GM12873 (cell line): ENCODE data around the gene HTRA3.

ENCODE experiments used
- TF ChIP-seq, protein P1 (sequence below): IDR thresholded peaks from 2 replicates; pipeline ENCODE4 v1.5.1; 2012; ENCODE audit warnings: low read depth, mild to moderate bottlenecking, moderate library complexity, low read length, control low read depth; ENCODE audit not compliant: insufficient read depth; ENCODE audit errors: missing control alignments

HTRA3 gene

DNA sequence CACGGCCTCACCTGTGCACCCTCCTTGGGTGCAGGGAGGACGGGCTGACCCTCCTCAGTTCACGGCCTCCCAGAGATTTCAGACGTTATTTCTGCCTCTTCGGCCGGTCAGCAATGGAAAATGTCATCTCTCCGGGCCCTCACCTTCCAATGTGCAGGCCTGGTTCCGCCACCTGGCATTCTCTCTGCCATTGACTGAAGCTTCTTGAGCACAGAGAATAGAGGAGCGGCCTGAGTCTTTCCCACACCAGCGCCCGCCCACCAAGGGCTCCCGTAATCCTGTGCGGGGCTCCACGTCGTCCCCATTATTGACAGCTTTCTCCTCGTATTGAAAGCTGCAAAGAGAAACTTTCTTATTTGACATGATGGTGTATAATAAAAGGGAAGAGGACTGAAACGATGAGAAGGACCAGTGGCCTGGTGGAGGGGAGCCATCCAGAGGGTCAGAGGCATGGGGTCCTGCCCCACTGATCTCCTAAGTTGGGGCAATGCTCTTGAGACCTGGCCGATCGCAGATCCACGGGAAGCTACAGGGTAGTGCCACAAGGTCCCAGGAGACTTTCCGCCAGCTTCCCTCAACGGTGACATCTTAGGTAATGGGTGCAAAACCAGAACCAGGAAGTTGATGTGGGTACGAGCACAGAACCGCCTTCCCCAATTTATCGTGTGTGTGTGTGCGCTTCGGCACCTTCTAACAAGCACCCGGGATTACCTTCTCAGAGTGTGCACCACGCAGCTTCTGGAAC, 20.6 kb downstream of the HTRA3 start:
- TF ChIP-seq, protein P1, sequence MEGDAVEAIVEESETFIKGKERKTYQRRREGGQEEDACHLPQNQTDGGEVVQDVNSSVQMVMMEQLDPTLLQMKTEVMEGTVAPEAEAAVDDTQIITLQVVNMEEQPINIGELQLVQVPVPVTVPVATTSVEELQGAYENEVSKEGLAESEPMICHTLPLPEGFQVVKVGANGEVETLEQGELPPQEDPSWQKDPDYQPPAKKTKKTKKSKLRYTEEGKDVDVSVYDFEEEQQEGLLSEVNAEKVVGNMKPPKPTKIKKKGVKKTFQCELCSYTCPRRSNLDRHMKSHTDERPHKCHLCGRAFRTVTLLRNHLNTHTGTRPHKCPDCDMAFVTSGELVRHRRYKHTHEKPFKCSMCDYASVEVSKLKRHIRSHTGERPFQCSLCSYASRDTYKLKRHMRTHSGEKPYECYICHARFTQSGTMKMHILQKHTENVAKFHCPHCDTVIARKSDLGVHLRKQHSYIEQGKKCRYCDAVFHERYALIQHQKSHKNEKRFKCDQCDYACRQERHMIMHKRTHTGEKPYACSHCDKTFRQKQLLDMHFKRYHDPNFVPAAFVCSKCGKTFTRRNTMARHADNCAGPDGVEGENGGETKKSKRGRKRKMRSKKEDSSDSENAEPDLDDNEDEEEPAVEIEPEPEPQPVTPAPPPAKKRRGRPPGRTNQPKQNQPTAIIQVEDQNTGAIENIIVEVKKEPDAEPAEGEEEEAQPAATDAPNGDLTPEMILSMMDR, result no peak

GRCh38 chr4:8290701-8290970, 21.1 kb downstream of the HTRA3 start:
- TF ChIP-seq, protein P1, result no peak

- TF ChIP-seq, protein P1, result no peak
These were observed 21.6 kb downstream of the HTRA3 start for GRCh38 chr4:8291036-8291682.

DNA sequence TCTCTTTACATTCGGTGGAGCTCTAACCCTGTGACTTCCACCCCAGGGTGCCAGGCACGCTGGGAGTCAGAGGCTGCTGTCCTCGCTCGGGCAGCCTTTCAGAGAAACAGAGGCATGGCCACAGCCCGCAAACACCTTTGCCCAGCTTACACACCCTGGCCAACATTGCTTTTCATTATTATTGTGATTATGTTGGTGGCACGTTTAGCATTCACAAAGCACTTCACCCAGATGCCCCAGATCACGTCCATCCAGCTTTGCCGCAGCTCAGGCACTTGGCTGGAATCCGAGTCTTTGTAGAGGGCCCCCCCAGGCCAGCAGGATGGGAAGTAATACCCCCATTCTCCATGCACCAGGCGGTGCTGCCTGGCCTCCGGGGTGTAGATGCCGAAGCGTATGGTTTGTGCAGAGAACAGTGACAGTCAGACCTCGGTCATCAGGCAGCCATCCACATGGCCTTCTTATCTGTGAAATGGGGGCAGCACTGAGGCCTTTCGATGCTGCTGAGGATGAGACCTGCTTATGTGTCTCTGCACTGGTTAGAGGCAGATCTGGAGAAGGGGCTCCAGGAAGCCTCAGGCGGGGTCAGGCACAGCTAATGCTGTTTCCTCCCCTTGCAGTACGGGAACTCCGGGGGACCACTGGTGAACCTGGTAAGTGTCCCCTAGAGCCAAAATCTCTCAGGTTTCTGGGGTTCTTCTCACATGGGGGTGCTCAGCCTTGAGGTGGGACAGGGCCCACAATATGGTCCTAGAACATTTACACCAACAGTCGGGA, 22.3 kb downstream of the HTRA3 start:
- TF ChIP-seq, protein P1, result no peak

DNA sequence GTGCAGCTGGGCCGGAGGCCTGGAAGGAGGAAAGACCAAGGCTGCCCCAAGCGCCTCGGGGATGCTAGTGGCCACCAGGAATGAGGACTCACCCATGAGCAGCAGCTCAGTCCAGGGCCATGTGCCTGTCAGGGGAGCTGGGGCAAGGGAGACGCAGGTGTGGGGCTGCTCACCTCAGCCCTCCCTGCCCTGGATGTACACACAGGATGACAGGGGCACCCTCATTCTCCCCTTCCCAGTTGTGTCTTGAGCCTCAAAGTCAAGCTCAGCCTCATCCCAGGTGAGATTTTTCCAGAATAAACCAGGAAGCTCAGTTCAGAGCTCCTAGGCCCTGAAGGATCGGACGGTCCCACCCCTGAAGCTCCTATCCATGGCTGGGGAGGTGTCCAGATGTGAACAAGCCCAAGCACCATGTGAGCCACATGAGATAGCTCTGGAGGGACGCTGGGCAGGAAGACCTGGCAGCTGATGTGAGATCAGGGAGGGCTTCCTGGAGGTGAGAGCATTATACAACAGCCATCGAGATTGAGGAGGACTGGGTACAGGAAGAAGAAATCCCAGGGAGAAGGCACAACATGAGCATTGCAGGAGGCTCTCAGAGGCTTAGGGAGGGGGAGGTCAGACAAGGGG, 23.0 kb downstream of the HTRA3 start:
- TF ChIP-seq, protein P1, result no peak

- TF ChIP-seq, protein P1, result no peak
These were observed 23.8 kb downstream of the HTRA3 start for GRCh38 chr4:8293131-8293975.

DNA sequence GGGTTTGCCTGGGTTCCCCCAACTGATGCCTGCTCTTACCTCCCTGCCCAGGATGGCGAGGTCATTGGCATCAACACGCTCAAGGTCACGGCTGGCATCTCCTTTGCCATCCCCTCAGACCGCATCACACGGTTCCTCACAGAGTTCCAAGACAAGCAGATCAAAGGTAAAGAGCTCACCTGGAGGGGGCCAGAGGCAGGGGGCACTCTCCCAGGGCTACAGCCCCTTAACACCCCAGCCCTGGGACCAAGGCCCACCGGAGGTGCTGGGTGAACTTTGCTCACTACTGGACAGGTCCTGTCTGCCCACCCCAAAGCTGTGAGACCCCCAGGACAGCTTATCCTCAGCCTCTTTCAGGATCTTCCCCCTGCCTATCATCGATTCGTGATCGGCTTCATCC, 24.5 kb downstream of the HTRA3 start:
- TF ChIP-seq, protein P1, result no peak
